GM19372 (cell line): ENCODE measurements around the gene LSAMP.
"Not testable (repeated sequence)": the region's sequence is repeated elsewhere in the genome, so short reads cannot be mapped to it uniquely, and the experiment has no call there.

ENCODE experiments used
- ATAC-seq: cut with Tn5 transposase; IDR thresholded peaks from one replicate; pipeline ENCODE4 v1.9.1; 2021; ENCODE audit warnings: mild to moderate bottlenecking, low read depth, moderate library complexity; ENCODE audit not compliant: unreplicated experiment

The LSAMP gene

DNA sequence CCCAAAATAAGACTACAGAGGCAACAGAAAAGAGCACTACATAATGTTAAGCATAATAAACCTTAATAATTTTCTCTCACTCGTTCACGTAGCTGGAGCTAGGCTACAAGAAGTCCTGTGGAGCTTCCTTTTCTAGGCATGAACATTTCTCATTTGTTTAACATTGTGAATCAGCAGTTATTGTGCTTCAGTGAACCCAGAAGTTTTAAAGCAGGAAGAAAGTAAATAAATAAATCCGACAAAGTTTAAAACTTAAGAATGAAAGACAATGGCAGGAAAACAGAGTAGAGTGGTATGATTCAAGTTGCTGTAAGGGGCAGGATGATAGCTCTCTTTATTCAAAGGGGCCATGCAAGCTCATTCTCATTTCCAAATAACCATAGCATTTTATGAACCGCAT is 191.8 kb downstream of the LSAMP start:
- ATAC-seq, result no peak

GRCh38 chr3:116247605-116248004 is 197.7 kb downstream of the LSAMP start:
- ATAC-seq, result no peak

- ATAC-seq, result no peak
These were observed 198.8 kb downstream of the LSAMP start for GRCh38 chr3:116246406-116246980.

GRCh38 chr3:116242825-116243224 is 202.5 kb downstream of the LSAMP start:
- no peak for ATAC-seq

DNA sequence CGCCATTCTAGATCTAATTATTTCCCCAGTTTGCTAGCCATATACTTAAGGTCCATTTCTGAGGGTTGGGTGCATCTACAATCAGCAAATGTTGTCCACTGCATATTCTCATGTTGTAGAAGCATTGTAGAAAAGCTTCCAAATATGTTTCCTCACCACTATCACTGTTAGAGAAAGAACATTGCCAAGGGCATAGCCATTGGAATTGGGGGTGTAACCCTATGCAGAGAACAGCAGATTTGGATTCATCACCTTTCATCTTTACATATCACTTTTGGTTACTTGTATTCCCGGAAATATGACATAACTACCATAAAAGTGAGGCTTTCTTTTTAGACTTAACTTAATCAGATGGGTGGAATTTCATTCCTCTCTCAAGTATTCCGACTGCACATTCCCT is 203.6 kb downstream of the LSAMP start:
- ATAC-seq, result no peak

GRCh38 chr3:116240261-116240660 is 205.0 kb downstream of the LSAMP start:
- ATAC-seq, result no peak

DNA sequence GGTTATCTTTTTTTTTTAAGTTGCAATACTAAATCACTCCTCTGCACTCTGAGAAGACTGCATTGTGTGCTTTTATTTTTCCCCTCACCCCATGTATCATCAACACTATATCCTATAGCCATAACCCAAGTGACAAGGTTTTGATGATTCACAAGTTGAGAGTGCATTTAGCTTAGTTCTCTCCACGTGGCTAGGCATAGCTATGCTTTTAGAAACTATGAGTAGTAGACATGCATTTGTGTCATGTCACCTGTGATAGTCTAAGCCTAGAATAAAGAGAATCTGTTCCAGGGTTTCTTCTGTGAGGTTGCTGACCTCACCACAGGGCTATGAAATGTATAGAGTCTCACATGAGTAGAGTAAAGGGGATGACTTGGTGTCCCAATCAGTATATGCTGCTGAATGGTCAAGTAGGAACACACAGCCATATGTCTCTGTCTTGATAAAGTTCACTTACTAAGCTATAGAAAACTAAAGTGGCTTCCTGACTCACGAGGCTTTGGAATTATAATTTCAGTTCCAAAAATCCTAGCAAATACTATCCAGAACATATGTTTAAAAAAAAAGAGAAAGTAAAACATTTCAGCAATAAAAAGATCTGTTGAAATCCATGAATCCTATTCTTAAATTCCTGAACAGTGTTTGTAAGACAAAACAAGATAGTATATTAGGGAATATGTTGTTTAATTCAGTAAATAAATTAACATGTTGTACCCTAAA is 206.3 kb downstream of the LSAMP start:
- no peak for ATAC-seq

- ATAC-seq, result no peak
These were observed 211.5 kb downstream of the LSAMP start for GRCh38 chr3:116233711-116234357.

DNA sequence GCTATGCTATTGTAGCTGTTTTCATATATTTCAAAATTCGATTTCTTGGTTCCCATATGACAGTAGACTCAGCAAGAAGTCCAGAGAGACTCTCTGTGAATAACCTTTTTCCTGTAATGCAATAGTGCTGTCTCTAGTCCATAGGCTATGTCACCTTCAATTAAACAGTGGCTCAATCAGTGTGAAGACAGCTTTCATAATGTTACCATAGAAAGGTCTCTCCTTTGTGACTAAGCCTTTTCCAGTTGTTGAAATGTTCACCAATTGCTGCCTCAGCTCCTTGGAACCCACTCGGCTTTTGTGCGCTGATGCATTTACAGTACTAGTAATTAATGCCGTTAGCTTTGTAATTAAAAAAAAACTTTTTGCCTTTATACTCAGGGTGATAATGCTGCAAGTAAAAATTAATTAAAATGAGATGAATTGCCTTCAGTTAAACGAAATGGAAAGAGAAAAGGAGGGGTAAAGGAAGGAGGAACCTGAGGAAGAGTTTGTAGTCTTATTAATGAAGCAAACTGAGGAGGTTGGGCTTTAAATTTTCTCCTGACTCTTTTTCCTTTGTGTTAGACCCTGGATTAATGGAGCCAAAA is 214.8 kb downstream of the LSAMP start:
- ATAC-seq, result no peak

DNA sequence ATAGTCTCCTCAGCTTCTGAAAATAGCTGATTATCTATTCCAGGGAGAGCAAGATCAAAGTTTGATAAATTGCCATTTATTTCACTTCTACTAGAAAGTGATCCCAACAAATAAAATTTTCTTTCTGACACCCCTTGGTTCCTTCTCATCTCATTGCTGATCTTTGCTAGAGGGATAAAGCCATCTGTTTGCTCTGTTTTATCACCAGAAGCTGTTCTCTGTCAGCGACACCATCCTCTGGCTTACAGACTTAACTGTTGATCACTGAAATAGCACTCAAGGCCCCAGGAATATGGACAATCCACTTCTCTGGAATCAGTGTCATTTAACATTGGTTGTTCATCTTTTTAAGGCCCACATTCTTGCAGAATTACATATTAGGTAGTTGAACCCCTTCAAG is 219.0 kb downstream of the LSAMP start:
- ATAC-seq, result no peak

DNA sequence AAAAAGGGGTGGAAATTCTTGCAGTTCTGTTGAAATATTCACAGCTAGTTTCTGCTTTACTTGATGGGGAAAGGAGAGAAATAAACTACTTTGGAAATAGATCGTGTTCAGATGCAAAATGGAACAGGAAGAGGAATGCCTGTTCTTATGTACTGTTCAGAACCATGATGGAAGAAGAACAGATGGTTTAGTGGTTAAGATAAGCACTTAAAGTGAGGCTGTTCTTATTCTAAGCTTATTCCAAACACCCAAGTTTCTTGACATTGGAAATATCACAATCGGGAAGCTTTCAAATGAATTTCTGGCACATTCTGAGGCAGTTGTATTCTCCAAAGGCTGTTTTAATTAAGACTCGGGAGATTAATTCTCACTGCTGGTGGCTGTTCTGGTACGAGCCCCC is 228.5 kb downstream of the LSAMP start:
- no peak for ATAC-seq

DNA sequence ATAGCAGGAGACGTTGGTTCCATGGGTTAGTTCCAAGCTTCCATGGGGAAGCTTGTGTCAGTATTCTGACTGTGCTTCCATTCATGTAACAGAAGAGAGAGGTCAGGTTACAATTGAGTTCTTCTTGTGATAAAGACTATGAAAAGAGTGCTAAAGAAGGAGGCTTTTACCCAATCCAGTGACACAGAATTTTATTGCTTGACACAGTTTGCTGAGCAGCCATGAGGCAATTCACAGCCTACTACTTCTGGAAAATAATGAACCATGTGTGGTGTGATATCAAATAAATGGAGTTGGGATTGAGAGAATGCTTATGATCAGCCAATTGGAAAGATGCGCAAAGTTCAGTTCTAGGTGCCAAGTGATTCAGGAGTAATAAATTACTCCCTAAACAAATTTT is 233.4 kb downstream of the LSAMP start:
- ATAC-seq, result no peak

- not testable (repeated sequence) for ATAC-seq
These were observed 236.5 kb downstream of the LSAMP start for GRCh38 chr3:116208830-116209229.

DNA sequence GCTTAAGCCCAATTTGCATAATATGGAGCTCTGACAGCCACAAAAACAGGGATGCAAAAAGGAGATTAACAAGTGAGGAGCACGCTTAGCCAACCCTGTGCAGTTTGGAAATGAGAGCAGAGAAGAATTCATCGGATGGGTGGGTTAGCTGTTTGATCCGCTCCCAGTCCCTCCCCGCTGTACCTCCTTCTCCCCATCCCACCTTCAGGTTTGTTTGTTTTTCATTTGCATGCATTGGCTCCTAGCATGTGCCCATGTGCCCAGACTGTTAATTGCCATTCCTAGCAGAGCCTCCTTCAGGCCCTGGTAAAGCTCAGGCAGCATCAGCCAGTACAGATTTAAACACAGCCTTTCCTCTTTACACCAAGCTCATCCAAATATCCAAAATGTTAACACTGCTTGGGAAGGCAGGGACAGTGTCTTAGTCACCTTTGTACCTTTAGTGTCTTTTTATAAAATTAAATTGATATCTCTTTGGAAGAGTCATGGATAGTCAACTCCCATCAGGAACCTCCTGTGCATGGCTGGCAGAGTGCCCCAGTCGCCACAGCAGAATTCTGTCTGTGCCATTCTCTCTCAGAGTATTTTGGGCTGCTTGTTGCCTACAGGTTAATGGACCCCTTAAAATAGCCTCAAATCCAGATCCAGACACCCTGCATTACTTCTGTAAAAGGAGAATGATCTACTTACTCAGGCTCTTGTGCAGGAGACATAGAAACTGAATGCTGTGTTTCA is 244.2 kb downstream of the LSAMP start:
- no peak for ATAC-seq

DNA sequence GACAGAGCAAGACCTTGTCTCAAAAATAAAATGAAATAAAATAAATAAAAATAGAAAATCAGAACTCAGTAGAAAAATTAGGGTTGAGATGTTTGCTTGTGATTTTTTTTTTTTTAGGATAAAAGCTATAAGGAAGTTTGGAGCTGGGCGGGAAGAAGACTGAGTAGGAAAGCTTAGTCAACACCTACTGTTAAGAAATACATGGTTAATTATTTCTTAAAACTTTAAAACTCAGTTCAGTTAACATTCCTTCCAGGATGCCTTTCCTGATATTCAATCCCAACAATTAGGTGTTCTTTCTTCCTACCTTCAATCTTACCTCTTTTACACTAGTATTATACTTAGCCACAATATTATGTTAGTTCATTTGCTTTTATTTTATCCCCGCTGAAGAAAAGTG is 246.2 kb downstream of the LSAMP start:
- no peak for ATAC-seq

DNA sequence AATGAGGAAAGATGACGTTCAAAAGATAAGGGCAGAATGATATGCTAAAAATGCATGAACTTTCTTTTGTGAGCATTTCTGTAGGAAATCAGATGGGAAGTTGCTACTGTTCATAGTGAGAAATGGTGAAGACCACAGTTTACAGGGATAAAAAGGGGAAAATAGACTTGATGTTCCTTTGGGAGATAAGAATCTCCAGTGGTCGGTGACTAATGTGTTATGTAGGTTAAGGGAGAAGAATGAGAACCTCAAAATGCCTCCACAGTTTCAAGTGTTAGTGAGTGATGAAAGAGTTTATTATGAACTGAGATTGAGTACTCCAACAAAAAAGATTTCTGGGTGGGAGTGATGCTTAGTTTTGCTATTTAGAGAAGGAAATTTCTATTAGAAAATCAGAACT is 247.2 kb downstream of the LSAMP start:
- no peak for ATAC-seq

DNA sequence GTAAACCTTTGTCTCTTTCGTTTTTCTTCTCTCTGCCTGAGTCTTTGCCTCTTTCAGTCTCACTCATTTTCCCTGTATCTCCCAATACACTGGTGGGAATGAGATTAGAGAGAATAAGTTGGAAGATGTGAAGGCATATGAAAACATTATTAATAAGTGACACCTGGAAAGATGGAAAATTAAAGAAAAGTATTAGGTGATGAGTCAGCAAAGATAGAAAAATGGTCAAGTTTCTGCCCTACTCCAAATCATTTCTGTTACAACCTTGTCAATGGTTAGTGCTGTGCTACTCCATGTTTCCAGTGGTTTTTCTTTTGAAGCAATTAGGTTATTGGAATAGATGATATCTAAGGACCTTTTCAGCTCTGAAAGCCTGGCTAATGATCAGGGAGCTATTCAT is 252.8 kb downstream of the LSAMP start:
- ATAC-seq, result no peak

- ATAC-seq, result no peak
These were observed 253.9 kb downstream of the LSAMP start for GRCh38 chr3:116191409-116191808.

- ATAC-seq, result no peak
These were observed 255.2 kb downstream of the LSAMP start for GRCh38 chr3:116190095-116190494.

DNA sequence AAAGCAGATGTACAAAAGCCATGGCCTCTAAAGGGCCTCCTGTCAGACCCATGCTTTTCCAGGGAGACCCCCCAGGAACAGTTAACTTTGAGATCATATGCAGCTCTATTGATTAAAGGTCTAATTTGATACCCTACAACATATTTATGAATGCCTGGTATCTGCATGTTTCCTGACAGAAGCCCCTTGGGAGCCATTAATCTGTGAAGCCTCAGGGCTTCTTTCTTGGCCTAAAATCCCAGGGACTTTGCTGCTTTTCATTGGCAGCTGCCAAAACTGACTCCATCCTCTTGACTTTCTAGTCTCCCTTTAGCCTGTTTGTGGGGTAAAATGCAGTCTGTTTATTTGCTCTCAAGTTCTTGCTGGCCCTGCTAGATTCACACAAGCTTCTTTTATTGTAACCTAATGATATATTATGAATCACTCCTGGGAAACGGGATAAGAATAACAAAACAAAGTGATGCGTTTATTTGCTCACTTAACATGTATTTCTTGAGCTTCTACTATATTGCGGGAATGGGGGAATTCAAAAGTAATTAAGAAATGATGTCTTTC is 257.0 kb downstream of the LSAMP start:
- ATAC-seq, result no peak

GRCh38 chr3:116186049-116186448 is 259.2 kb downstream of the LSAMP start:
- no peak for ATAC-seq
